GM21367 (cell line): ENCODE results near the gene COA1.
A peak's percentile ranks its signal among the peaks of the same experiment; 100 is the strongest.
"Not testable (repeated sequence)": the region's sequence is repeated elsewhere in the genome, so short reads cannot be mapped to it uniquely, and the experiment has no call there.

ENCODE experiments used
- ATAC-seq: cut with Tn5 transposase; IDR thresholded peaks from one replicate; pipeline ENCODE4 v1.9.1; 2021; ENCODE audit not compliant: unreplicated experiment

Gene COA1

DNA sequence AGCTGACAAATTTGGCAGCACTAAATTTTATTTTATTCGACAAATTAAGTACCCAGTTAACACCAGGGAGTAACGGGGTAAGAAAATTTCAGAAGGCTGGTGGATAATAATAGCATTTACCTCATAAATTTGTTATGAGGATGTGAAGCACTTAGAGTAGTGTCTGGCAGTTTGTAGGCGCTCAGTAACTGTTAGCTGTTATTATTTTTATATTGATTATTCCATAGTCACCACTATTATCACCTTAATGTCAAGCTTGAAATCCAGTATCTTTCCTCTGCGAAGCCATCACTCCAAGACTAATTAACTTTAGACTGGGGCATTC, 563 bp upstream of the COA1 start:
- peak; percentile 9 for ATAC-seq

- ATAC-seq = no peak
These were observed 1.8 kb downstream of the COA1 start for GRCh38 chr7:43727494-43727893.

- ATAC-seq = no peak
These were observed 2.3 kb downstream of the COA1 start for GRCh38 chr7:43727003-43727402.

DNA sequence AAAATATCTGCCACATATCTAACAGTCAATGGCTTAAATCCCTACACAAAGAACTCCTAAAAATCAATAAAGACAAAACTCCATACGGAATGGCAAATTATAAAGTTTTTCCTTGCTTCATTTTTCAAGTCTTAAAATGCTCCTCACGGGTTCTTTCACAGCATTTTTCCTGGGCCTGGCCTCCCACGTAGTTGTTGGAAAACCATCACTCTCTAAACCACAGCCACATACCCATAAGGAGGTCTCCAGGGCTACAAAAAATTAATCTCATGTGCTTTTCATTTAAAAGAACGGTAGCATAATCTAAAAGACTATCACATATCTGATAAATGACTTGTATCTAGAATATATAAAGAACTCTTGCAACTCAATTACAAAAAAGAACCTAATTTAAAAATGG, 2.9 kb downstream of the COA1 start:
- no peak for ATAC-seq

- no peak for ATAC-seq
These were observed 4.1 kb downstream of the COA1 start for GRCh38 chr7:43725251-43725650.

DNA sequence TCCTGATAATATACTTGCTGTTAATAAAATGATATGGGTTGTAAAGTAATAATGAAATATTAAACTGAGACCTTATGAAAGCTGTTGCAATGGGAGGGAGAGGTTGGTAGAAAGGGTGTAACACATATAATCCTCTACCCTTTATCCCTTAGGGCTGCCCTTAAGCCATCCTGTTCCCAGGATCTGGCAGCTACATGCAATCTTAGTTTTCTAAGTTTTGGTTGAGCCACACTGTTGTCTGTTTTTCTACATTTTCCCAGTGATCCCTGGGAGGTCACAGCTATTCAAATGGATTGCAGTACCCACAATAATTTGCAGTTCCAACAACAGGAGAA, 6.3 kb downstream of the COA1 start:
- ATAC-seq = no peak

DNA sequence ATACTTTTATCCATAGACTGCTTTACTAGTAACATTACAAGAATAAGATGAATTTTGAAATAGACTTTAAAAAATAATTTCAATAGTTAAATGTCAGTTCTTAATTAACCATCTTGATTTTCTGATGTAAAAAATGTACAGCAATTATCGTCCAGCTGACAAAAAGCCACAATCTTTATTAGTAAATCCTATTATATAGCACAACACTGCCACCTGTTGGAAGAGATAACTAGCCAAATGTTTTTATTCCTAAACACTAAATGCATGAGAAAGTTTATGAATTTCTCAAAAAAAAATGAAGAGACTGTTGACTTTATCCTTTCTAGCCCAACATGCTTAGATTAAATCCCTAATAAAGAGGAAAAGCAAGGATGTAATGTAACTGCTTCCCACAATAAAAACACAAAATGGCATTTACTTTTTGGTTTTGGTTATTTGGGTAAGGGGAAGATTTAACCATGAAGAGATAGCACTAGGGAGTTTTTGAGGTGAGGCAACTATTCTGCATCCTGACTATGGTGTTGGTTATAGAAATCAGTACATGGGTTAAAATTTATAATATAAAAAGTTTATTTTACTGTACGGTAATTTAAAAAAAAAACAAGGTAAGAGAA, 8.0 kb downstream of the COA1 start:
- ATAC-seq = no peak

DNA sequence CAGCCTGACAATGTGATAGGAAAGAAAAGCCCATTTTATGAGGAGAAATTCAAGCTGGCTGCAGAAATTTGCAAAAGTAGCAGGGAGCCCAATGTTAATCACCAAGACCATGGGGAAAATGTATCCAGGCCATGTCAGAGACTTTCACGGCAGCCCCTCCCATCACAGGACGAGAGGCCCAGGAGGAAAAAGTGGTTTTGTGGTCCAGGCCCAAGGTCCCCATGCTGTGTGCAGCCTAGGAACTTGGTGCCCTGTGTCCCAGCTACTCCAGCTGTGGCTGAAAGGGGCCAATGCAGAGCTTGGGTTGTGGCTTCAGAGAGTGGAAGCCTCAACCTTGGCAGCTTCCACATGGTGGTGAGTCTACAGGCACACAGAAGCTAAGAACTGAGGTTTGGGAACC, 12.7 kb downstream of the COA1 start:
- no peak for ATAC-seq

- not testable (repeated sequence) for ATAC-seq
These were observed 13.4 kb downstream of the COA1 start for GRCh38 chr7:43715966-43716365.

GRCh38 chr7:43711503-43711902, 17.8 kb downstream of the COA1 start:
- no peak for ATAC-seq

GRCh38 chr7:43708055-43708454, 21.3 kb downstream of the COA1 start:
- ATAC-seq = not testable (repeated sequence)

- no peak for ATAC-seq
These were observed 25.8 kb downstream of the COA1 start for GRCh38 chr7:43703573-43703972.

DNA sequence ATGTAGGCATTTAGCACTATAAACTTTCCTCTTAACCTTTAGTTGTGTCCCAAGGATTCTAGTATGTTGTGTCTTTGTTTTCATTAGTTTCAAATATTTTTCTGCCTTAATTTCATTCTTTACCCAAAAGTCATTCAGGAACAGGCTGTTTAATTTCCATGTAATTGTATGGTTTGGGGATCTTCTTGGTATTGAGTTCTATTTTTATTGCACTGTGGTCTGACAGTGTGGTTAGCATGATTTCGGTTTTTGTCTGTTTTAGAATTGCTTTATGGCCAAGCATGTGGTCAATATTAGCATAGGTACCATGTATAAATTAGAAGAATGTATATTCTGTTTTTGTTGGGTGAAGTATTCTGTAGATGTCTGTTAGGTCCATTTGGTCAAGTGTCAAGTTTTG, 26.3 kb downstream of the COA1 start:
- ATAC-seq = no peak

DNA sequence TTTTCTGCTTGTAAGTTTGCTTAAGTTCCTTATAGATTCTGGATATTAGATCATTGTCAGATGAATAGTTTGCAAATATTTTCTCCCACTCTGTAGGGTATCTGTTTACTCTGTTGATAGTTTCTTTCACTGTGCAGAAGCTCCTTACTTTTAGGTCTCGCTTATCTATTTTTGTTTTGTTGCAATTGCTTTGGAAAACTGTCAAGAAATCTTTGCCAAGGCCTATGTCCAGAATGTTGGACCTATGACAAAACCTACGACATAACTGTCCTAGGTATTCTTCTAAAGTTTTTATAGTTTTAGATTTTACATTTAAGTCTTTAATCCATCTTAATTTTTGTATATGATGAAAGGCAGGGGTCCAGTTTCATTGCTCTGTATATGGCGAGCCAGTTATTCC, 27.4 kb downstream of the COA1 start:
- ATAC-seq = no peak

GRCh38 chr7:43701500-43701854, 27.8 kb downstream of the COA1 start:
- ATAC-seq = no peak

- no peak for ATAC-seq
These were observed 28.4 kb downstream of the COA1 start for GRCh38 chr7:43700646-43701499.

GRCh38 chr7:43700059-43700501, 29.2 kb downstream of the COA1 start:
- no peak for ATAC-seq

- no peak for ATAC-seq
These were observed 30.7 kb downstream of the COA1 start for GRCh38 chr7:43698460-43699255.

DNA sequence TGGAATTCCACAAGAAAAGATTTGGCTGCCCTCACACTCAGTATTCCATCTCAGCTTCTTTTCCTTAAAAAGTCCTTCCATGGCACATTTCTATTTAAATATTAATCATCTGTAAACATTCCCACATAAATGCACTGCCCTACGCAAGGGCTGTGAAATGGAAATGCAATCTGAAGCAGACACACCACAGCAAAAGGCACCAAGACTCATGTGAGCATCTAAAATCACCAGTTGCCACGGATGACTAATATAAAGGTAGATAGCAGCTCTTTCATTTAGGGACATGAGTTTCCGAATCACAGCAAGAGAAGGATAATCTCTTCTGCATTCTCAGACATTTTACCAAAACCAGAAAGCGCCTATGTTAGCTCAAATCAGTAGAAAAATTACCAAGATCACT, 31.6 kb downstream of the COA1 start:
- ATAC-seq = no peak

- ATAC-seq = no peak
These were observed 34.0 kb downstream of the COA1 start for GRCh38 chr7:43695365-43695764.

DNA sequence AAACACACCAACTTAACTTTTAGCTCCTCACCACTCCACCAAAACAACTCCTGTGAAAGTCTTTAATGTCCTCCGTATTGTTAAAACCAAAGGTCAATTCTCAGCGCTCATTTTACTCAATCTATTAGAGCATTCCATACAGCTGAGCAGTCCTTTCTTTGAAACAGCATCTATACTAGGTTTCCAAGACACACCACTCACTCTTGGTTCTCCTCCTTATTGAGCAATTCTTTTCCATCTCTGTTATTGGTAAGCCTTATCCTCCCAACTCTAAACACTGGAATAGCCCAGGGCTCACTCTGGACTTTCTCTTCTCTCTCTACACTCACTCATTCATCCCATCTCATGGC, 34.9 kb downstream of the COA1 start:
- no peak for ATAC-seq

- no peak for ATAC-seq
These were observed 35.5 kb downstream of the COA1 start for GRCh38 chr7:43693687-43694398.
